Lower leg skin (tissue), 3 donors: ENCODE data around the gene TANC1.

ENCODE experiments used
- CTCF ChIP-seq, 3 donors: fragments of 450-650 bp; IDR thresholded peaks; one replicate each; pipeline ENCODE4 v1.5.1; 2016; ENCODE audit warnings: antibody characterized with exemption in 3 of 3, mild to moderate bottlenecking in 3 of 3, moderate library complexity in 2 of 3
- POLR2A ChIP-seq, 2 donors: fragments of 450-650 bp; IDR thresholded peaks; one replicate each; pipeline ENCODE4 v1.6.1; 2016 to 2017; ENCODE audit warnings: antibody characterized with exemption in 2 of 2, mild to moderate bottlenecking in 1 of 2, moderate library complexity in 1 of 2

GRCh38 chr2:158936978-158937377, 31.5 kb upstream of the TANC1 start:
- TF ChIP-seq POLR2A (IDR thresholded peaks at IDR 0.05): no peak
- no peak for TF ChIP-seq CTCF (IDR thresholded peaks at IDR 0.05)
